ENCODE measurements around the gene EPHB1.

The EPHB1 gene

GRCh38 chr3:135141672-135142071 lies 346.6 kb downstream of the EPHB1 start:
- H3K9me3 ChIP-seq (ENCODE audit: low read length), result no peaks in the 10 kb centered on the region
- no peaks in the 10 kb centered on the region for H3K27me3 ChIP-seq (ENCODE audit: control insufficient read depth in 1 of 2, insufficient read depth in 2 of 2, low read length in 2 of 2)
- H3K4me3 ChIP-seq (ENCODE audit: low read depth in 1 of 2, low read length in 2 of 2), result no peak overlapping the region
- no peak overlapping the region for H3K9ac ChIP-seq (ENCODE audit: low read length)
- H3K4me1 ChIP-seq (ENCODE audit: insufficient read depth, low read length), result no peaks in the 10 kb centered on the region
- no peaks in the 10 kb centered on the region for H3K36me3 ChIP-seq (ENCODE audit: insufficient read depth, low read length)
- no peak overlapping the region for H3K27ac ChIP-seq (ENCODE audit: low read depth, low read length)

GRCh38 chr3:135142530-135142929 lies 347.5 kb downstream of the EPHB1 start:
- Histone ChIP-seq H3K27ac (ENCODE audit: low read depth, low read length) (no peak overlapping the region), H3K9ac (ENCODE audit: low read length) (no peak overlapping the region), H3K9me3 (ENCODE audit: low read length) (no peaks in the 10 kb centered on the region), H3K27me3 (ENCODE audit: control insufficient read depth in 1 of 2, insufficient read depth in 2 of 2, low read length in 2 of 2) (no peaks in the 10 kb centered on the region), H3K36me3 (ENCODE audit: insufficient read depth, low read length) (no peaks in the 10 kb centered on the region), H3K4me3 (ENCODE audit: low read depth in 1 of 2, low read length in 2 of 2) (no peak overlapping the region), H3K4me1 (ENCODE audit: insufficient read depth, low read length) (no peaks in the 10 kb centered on the region)

GRCh38 chr3:135143474-135143873 lies 348.4 kb downstream of the EPHB1 start:
- Histone ChIP-seq H3K4me1 (ENCODE audit: insufficient read depth, low read length) (no peaks in the 10 kb centered on the region), H3K27me3 (ENCODE audit: control insufficient read depth in 1 of 2, insufficient read depth in 2 of 2, low read length in 2 of 2) (no peaks in the 10 kb centered on the region), H3K27ac (ENCODE audit: low read depth, low read length) (no peak overlapping the region), H3K4me3 (ENCODE audit: low read depth in 1 of 2, low read length in 2 of 2) (no peak overlapping the region), H3K9me3 (ENCODE audit: low read length) (no peaks in the 10 kb centered on the region), H3K36me3 (ENCODE audit: insufficient read depth, low read length) (no peaks in the 10 kb centered on the region), H3K9ac (ENCODE audit: low read length) (no peak overlapping the region)

GRCh38 chr3:135145581-135145980 lies 350.5 kb downstream of the EPHB1 start:
- Histone ChIP-seq H3K9me3 (ENCODE audit: low read length) (no peaks in the 10 kb centered on the region), H3K27ac (ENCODE audit: low read depth, low read length) (no peak overlapping the region), H3K9ac (ENCODE audit: low read length) (no peak overlapping the region), H3K4me1 (ENCODE audit: insufficient read depth, low read length) (no peaks in the 10 kb centered on the region), H3K36me3 (ENCODE audit: insufficient read depth, low read length) (no peaks in the 10 kb centered on the region), H3K27me3 (ENCODE audit: control insufficient read depth in 1 of 2, insufficient read depth in 2 of 2, low read length in 2 of 2) (no peaks in the 10 kb centered on the region), H3K4me3 (ENCODE audit: low read depth in 1 of 2, low read length in 2 of 2) (no peak overlapping the region)

- Histone ChIP-seq H3K27ac (ENCODE audit: low read depth, low read length) (no peak overlapping the region), H3K36me3 (ENCODE audit: insufficient read depth, low read length) (no peaks in the 10 kb centered on the region), H3K4me3 (ENCODE audit: low read depth in 1 of 2, low read length in 2 of 2) (no peak overlapping the region), H3K4me1 (ENCODE audit: insufficient read depth, low read length) (no peaks in the 10 kb centered on the region), H3K9ac (ENCODE audit: low read length) (no peak overlapping the region), H3K27me3 (ENCODE audit: control insufficient read depth in 1 of 2, insufficient read depth in 2 of 2, low read length in 2 of 2) (no peaks in the 10 kb centered on the region), H3K9me3 (ENCODE audit: low read length) (no peaks in the 10 kb centered on the region)
Measured at GRCh38 chr3:135147657-135148056, 352.6 kb downstream of the EPHB1 start.

- no peaks in the 10 kb centered on the region for H3K9me3 ChIP-seq (ENCODE audit: low read length)
- no peak overlapping the region for H3K27ac ChIP-seq (ENCODE audit: low read depth, low read length)
- no peak overlapping the region for H3K4me3 ChIP-seq (ENCODE audit: low read depth in 1 of 2, low read length in 2 of 2)
- H3K27me3 ChIP-seq (ENCODE audit: control insufficient read depth in 1 of 2, insufficient read depth in 2 of 2, low read length in 2 of 2), result no peaks in the 10 kb centered on the region
- no peak overlapping the region for H3K9ac ChIP-seq (ENCODE audit: low read length)
- no peaks in the 10 kb centered on the region for H3K36me3 ChIP-seq (ENCODE audit: insufficient read depth, low read length)
- H3K4me1 ChIP-seq (ENCODE audit: insufficient read depth, low read length), result no peaks in the 10 kb centered on the region
Measured at GRCh38 chr3:135148398-135149020, 353.4 kb downstream of the EPHB1 start.

GRCh38 chr3:135149707-135150681 lies 354.9 kb downstream of the EPHB1 start:
- Histone ChIP-seq H3K36me3 (ENCODE audit: insufficient read depth, low read length) (no peaks in the 10 kb centered on the region), H3K4me1 (ENCODE audit: insufficient read depth, low read length) (no peaks in the 10 kb centered on the region), H3K27ac (ENCODE audit: low read depth, low read length) (no peak overlapping the region), H3K27me3 (ENCODE audit: control insufficient read depth in 1 of 2, insufficient read depth in 2 of 2, low read length in 2 of 2) (no peaks in the 10 kb centered on the region), H3K9me3 (ENCODE audit: low read length) (no peaks in the 10 kb centered on the region), H3K4me3 (ENCODE audit: low read depth in 1 of 2, low read length in 2 of 2) (no peak overlapping the region), H3K9ac (ENCODE audit: low read length) (no peak overlapping the region)

- H3K27me3 ChIP-seq (ENCODE audit: control insufficient read depth in 1 of 2, insufficient read depth in 2 of 2, low read length in 2 of 2), result no peaks in the 10 kb centered on the region
- no peaks in the 10 kb centered on the region for H3K9me3 ChIP-seq (ENCODE audit: low read length)
- H3K4me1 ChIP-seq (ENCODE audit: insufficient read depth, low read length), result no peaks in the 10 kb centered on the region
- H3K36me3 ChIP-seq (ENCODE audit: insufficient read depth, low read length), result no peaks in the 10 kb centered on the region
- H3K9ac ChIP-seq (ENCODE audit: low read length), result no peak overlapping the region
- no peak overlapping the region for H3K4me3 ChIP-seq (ENCODE audit: low read depth in 1 of 2, low read length in 2 of 2)
- no peak overlapping the region for H3K27ac ChIP-seq (ENCODE audit: low read depth, low read length)
Measured at GRCh38 chr3:135154186-135154585, 359.1 kb downstream of the EPHB1 start.

GRCh38 chr3:135155228-135155627 lies 360.2 kb downstream of the EPHB1 start:
- H3K4me1 ChIP-seq (ENCODE audit: insufficient read depth, low read length), result no peaks in the 10 kb centered on the region
- no peak overlapping the region for H3K27ac ChIP-seq (ENCODE audit: low read depth, low read length)
- H3K27me3 ChIP-seq (ENCODE audit: control insufficient read depth in 1 of 2, insufficient read depth in 2 of 2, low read length in 2 of 2), result no peaks in the 10 kb centered on the region
- H3K36me3 ChIP-seq (ENCODE audit: insufficient read depth, low read length), result no peaks in the 10 kb centered on the region
- no peak overlapping the region for H3K4me3 ChIP-seq (ENCODE audit: low read depth in 1 of 2, low read length in 2 of 2)
- no peaks in the 10 kb centered on the region for H3K9me3 ChIP-seq (ENCODE audit: low read length)
- no peak overlapping the region for H3K9ac ChIP-seq (ENCODE audit: low read length)

- H3K9me3 ChIP-seq (ENCODE audit: low read length), result no peaks in the 10 kb centered on the region
- no peaks in the 10 kb centered on the region for H3K4me1 ChIP-seq (ENCODE audit: insufficient read depth, low read length)
Measured at GRCh38 chr3:135155791-135156190, 360.7 kb downstream of the EPHB1 start.

GRCh38 chr3:135157045-135157740 lies 362.1 kb downstream of the EPHB1 start:
- H3K27me3 ChIP-seq (ENCODE audit: control insufficient read depth in 1 of 2, insufficient read depth in 2 of 2, low read length in 2 of 2), result no peaks in the 10 kb centered on the region
- no peak overlapping the region for H3K27ac ChIP-seq (ENCODE audit: low read depth, low read length)
- H3K9ac ChIP-seq (ENCODE audit: low read length), result no peak overlapping the region
- H3K4me3 ChIP-seq (ENCODE audit: low read depth in 1 of 2, low read length in 2 of 2), result no peak overlapping the region
- no peaks in the 10 kb centered on the region for H3K4me1 ChIP-seq (ENCODE audit: insufficient read depth, low read length)
- H3K36me3 ChIP-seq (ENCODE audit: insufficient read depth, low read length), result no peaks in the 10 kb centered on the region
- no peaks in the 10 kb centered on the region for H3K9me3 ChIP-seq (ENCODE audit: low read length)

More at GRCh38 chr3:135155791-135156190, 360.7 kb downstream of the EPHB1 start:
- H3K27ac ChIP-seq (ENCODE audit: low read depth, low read length), result no peak overlapping the region
- H3K27me3 ChIP-seq (ENCODE audit: control insufficient read depth in 1 of 2, insufficient read depth in 2 of 2, low read length in 2 of 2), result no peaks in the 10 kb centered on the region
- no peak overlapping the region for H3K9ac ChIP-seq (ENCODE audit: low read length)
- H3K36me3 ChIP-seq (ENCODE audit: insufficient read depth, low read length), result no peaks in the 10 kb centered on the region
- H3K4me3 ChIP-seq (ENCODE audit: low read depth in 1 of 2, low read length in 2 of 2), result no peak overlapping the region

Data from muscle layer of colon (tissue), 2 donors.